ENCODE measurements around the gene PCDHAC1.
"Not testable (repeated sequence)": the region's sequence is repeated elsewhere in the genome, so short reads cannot be mapped to it uniquely, and the experiment has no call there.

The PCDHAC1 gene, protein sequence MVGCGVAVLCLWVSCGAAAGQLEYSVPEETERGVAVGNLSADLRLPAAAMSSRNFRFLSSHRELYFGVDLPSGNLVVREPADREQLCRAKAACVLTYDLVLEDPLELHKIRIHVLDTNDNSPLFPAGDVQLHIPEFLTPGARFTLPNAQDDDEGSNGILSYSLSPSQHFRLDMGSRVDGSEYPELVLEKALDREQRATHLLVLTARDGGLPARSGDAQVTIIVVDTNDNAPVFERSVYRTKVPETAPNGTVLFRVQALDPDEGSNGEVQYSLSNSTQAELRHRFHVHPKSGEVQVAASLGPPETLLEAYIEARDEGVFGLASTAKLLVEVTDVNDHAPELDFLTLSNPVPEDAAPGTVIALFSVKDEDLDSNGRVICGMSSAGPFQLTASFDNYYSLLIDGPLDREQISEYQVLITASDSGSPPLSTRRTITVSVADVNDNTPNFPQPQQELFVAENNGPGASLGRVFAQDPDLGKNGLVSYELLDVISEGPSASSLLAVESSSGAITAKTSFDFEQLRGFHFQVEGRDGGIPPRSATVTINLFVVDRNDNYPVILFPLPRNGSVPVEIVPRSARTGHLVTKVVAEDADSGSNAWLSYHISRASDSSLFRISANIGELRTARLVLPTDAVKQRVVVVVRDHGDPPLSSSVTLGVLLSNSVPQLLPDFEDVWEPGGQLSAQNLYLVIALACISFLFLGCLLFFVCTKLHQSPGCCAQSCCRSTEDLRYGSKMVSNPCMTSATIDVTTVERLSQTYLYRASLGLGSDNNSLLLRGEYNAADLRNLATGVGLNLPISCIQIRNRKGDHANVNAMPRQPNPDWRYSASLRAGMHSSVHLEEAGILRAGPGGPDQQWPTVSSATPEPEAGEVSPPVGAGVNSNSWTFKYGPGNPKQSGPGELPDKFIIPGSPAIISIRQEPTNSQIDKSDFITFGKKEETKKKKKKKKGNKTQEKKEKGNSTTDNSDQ

GRCh38 chr5:140925806-140926442 lies at the start of gene PCDHAC1:
Gene PCDHAC1, plus strand, starts transcription at chr5:140926299. Its CDS starts 594 bp downstream, at chr5:140926893.
- DNase-seq: peak; percentile 16

GRCh38 chr5:140876541-140877261 lies 49.4 kb upstream of the PCDHAC1 start:
- DNase-seq: not testable (repeated sequence)

- DNase-seq: no peak
These were observed 48.9 kb upstream of the PCDHAC1 start for GRCh38 chr5:140877262-140877581.

- DNase-seq: no peak
These were observed 44.1 kb upstream of the PCDHAC1 start, which contains the start of gene PCDHA13 for GRCh38 chr5:140881889-140882590. Gene PCDHA13, plus strand, starts transcription at chr5:140882124. Its CDS starts 145 bp downstream, at chr5:140882269.

GRCh38 chr5:140882591-140882899 lies 43.6 kb upstream of the PCDHAC1 start:
- DNase-seq: no peak

GRCh38 chr5:140883373-140883772 lies 42.7 kb upstream of the PCDHAC1 start:
- DNase-seq: no peak

GRCh38 chr5:140883927-140884697 lies 42.0 kb upstream of the PCDHAC1 start:
- no peak for DNase-seq

- no peak for DNase-seq
These were observed 9.8 kb upstream of the PCDHAC1 start for GRCh38 chr5:140916325-140916724.

- peak; percentile 0 for DNase-seq
These were observed 2.5 kb upstream of the PCDHAC1 start for GRCh38 chr5:140923601-140924000.

DNA sequence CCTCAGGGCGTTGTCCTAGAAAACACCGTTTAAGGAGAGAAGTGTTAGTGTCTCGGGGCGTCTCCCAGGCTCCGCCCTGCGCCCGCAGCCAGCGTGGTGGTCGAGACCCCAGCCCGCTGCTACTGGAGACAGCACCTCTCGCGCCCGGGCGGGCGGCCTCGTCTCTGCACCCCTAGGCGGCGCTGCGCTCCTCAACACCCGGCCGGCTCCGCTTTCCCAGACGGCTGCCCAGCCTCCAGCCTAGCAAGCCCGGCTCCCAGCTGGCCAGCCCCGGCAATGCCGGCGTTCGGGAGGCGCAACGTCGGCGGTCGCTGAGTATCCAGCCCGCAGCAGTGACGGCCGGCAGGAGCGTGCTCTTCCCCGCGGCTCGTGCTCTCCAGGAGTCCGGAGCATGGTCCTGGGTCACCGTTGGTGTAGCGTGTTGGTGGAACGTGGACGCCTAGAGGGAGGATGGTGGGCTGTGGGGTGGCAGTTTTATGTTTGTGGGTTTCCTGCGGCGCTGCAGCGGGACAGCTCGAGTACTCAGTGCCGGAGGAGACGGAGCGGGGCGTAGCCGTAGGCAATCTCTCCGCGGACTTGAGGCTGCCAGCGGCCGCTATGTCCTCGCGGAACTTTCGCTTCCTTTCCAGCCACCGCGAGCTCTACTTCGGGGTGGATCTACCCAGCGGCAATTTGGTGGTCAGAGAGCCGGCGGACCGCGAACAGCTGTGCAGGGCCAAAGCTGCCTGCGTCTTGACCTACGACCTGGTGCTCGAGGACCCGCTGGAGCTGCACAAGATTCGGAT lies 536 bp downstream of the PCDHAC1 start:
- peak; percentile 91 for DNase-seq

GRCh38 chr5:140927228-140927573 lies 1.1 kb downstream of the PCDHAC1 start:
- DNase-seq: no peak

- no peak for DNase-seq
These were observed 9.0 kb downstream of the PCDHAC1 start for GRCh38 chr5:140934964-140935606.

GRCh38 chr5:140946578-140946977 lies 20.5 kb downstream of the PCDHAC1 start:
- no peak for DNase-seq

GRCh38 chr5:140951636-140952035 lies 25.5 kb downstream of the PCDHAC1 start:
- DNase-seq: no peak

- no peak for DNase-seq
These were observed 27.1 kb downstream of the PCDHAC1 start for GRCh38 chr5:140953234-140953633.

GRCh38 chr5:140962190-140962589 lies 36.1 kb downstream of the PCDHAC1 start:
- DNase-seq: no peak

GRCh38 chr5:140964356-140964755 lies 38.3 kb downstream of the PCDHAC1 start:
- no peak for DNase-seq

- DNase-seq: peak; percentile 34
These were observed 39.8 kb downstream of the PCDHAC1 start for GRCh38 chr5:140965905-140966292.

- peak; percentile 78 for DNase-seq
These were observed 40.5 kb downstream of the PCDHAC1 start, which contains the start of gene PCDHAC2 for GRCh38 chr5:140966293-140967225. Gene PCDHAC2, plus strand, starts transcription at chr5:140966476. Its CDS starts 291 bp downstream, at chr5:140966767.
